ENCODE data around the gene REPS1. TPM values are rescaled to one million over a fixed set of nuclear protein-coding genes. Genes with fewer than 3 reads are reported as not detected.

Gene REPS1
- total and polyA plus RNA-seq, 8 donors, result 14.1 to 26.2 (median 19.0) TPM

DNA sequence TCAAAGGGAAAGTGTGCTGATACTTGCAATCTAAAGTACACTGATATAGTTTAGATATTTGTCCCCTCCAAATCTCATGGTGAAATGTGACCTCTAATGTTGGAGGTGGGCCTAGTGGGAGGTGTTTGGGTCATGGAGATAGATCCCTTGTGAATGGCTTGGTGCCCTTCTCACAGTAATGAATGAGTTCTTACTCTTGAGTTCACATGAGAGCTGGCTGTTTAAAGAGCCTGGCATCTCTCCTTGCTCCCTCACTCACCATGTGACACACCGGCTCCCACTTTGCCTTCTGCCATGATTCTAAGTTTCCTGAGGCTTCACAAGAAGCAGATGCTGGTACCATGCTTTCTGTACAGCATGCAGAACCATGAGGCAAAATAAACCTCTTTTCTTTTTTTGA is 78.1 kb downstream of the REPS1 start:
- Histone ChIP-seq H3K27me3 (no peaks in the 10 kb centered on the region), H3K9me3 (no peaks in the 10 kb centered on the region), H3K27ac (no peak overlapping the region), H3K4me1 (no peaks in the 10 kb centered on the region), H3K4me3 (no peak overlapping the region), H3K36me3 (peaks cover 0 to 70% (median 7%) of the 10 kb centered on the region in 3 donors)
- DNase-seq, result no peak
- intact Hi-C loops (cut with DNase I), result no loop called here
- ATAC-seq, result no peak
- 95 to 98% methylated on average over 1 of the region's 1 CpG for WGBS, 2 donors
- no peak for FAIRE-seq
- TF ChIP-seq, protein P1, sequence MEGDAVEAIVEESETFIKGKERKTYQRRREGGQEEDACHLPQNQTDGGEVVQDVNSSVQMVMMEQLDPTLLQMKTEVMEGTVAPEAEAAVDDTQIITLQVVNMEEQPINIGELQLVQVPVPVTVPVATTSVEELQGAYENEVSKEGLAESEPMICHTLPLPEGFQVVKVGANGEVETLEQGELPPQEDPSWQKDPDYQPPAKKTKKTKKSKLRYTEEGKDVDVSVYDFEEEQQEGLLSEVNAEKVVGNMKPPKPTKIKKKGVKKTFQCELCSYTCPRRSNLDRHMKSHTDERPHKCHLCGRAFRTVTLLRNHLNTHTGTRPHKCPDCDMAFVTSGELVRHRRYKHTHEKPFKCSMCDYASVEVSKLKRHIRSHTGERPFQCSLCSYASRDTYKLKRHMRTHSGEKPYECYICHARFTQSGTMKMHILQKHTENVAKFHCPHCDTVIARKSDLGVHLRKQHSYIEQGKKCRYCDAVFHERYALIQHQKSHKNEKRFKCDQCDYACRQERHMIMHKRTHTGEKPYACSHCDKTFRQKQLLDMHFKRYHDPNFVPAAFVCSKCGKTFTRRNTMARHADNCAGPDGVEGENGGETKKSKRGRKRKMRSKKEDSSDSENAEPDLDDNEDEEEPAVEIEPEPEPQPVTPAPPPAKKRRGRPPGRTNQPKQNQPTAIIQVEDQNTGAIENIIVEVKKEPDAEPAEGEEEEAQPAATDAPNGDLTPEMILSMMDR (IDR thresholded peaks at IDR 0.05), result no peak

DNA sequence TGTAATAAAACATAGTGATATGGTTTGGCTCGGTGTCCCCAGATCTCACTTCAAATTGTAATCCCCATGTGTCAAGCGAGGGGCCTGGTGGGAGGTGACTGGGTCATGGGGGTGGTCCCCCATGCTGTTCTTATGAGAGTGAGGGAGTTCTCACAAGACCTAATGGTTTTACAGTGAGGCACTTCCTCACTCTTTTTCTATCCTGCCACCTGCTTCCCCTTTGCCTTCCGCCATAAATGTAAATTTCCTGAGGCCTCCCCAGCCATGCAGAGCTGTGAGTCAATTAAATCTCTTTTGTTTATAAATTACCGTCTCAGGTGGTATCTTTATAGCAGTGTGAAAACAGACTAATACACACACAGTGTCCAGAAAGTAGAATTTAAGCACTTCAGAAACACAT is 78.5 kb downstream of the REPS1 start:
- intact Hi-C loops (cut with DNase I), result no loop called here
- ATAC-seq, result no peak
- TF ChIP-seq, protein P1 (IDR thresholded peaks at IDR 0.05), result no peak

DNA sequence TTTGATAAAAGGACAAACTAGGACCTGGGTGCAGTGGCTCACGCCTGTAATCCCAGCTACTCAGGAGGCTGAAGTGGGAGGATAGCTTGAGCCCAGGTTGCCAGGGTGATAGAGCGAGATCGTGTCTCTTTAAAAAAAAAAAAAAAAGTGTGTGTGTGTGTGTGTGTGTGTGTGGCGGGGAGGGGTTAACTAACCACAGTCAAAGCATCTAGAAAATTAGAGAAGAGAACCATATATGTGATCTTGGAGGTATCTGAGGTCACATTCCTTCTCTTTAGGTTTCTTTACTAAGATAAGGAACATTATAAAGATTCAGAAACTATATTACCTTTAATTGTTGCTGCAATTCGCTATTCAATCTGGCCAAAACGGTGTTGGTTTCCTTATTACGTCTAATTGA is 80.9 kb downstream of the REPS1 start:
- ATAC-seq (no peak), DNase-seq (no peak), FAIRE-seq (no peak)
- Histone ChIP-seq H3K9me3 (no peaks in the 10 kb centered on the region), H3K36me3 (peaks cover 0 to 52% (median 3%) of the 10 kb centered on the region in 3 donors), H3K27ac (no peak overlapping the region), H3K4me3 (no peak overlapping the region), H3K4me1 (no peaks in the 10 kb centered on the region), H3K27me3 (no peaks in the 10 kb centered on the region)
- TF ChIP-seq, protein P1 (IDR thresholded peaks at IDR 0.05), result no peak
- intact Hi-C loops (cut with DNase I), result no loop called here
- 87 to 88% methylated on average over 7 of the region's 7 CpGs for WGBS, 2 donors

More for the DNA sequence above, 78.5 kb downstream of the REPS1 start:
- Histone ChIP-seq H3K27me3 (no peaks in the 10 kb centered on the region), H3K36me3 (peaks cover 0 to 73% (median 7%) of the 10 kb centered on the region in 3 donors), H3K4me1 (no peaks in the 10 kb centered on the region), H3K9me3 (no peaks in the 10 kb centered on the region), H3K4me3 (no peak overlapping the region), H3K27ac (no peak overlapping the region)
- WGBS, 2 donors, result 81 to 82% methylated on average over 4 of the region's 4 CpGs
- FAIRE-seq, result no peak
- DNase-seq, result no peak

DNA sequence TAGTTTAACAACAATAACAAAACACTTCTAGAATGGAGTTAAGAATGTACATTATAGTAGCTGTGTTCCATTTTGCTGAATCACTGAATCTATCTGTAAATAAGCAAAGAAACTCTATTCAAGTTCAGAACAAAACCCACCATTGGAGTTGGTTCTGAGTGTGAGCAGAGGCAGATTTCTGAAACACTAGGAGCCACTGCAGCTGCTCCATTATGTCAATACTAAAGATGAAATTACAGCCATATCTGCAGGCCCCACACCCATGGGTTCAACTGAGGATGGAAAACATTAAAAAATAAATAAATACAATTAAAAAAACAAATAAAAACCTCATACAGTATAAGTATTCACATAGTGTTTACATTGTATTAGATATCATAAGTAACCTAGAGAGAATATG is 91.0 kb downstream of the REPS1 start:
- ATAC-seq (no peak), FAIRE-seq (no peak), DNase-seq (no peak)
- intact Hi-C loops (cut with DNase I), result no loop called here
- no peaks in the 10 kb centered on the region for H3K36me3 ChIP-seq
- H3K4me3 ChIP-seq, result no peak overlapping the region
- H3K9me3 ChIP-seq, result no peaks in the 10 kb centered on the region
- H3K27me3 ChIP-seq, result no peaks in the 10 kb centered on the region
- H3K4me1 ChIP-seq, result no peaks in the 10 kb centered on the region
- TF ChIP-seq, protein P1 (IDR thresholded peaks at IDR 0.05), result no peak
- no peak overlapping the region for H3K27ac ChIP-seq

DNA sequence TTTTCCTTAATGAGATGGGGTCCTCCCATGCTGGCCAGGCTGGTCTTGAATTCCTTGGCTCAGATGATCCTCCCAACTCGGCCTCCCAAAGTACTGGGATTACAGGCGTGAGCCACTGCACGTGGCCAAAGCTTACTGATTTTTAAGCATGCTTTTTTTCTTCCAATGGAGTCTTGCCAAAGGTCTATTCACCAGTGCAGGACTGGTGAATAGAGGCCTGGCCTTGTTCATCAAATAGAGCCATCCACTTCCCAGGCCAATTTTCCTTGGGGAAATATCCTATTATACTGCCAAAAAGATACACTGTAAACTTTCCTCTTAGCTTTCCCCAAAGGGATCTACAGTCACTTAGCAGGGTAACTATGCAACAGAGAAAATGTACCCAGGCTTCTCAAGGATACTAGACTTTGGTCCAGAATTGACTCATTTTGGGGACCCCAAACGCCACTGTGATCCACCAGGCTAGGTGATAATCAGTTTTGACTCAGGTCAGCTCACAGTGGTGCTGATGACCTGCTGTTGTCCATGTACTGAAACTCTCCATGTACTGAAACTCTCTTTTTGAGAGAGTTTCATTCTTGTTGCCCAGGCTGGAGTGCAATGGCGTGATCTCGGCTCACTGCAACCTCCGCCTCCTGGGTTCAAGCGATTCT is 91.8 kb downstream of the REPS1 start:
- Histone ChIP-seq H3K36me3 (no peaks in the 10 kb centered on the region), H3K4me3 (no peak overlapping the region), H3K9me3 (no peaks in the 10 kb centered on the region), H3K27me3 (no peaks in the 10 kb centered on the region), H3K4me1 (no peaks in the 10 kb centered on the region), H3K27ac (no peak overlapping the region)
- FAIRE-seq (no peak), ATAC-seq (no peak), DNase-seq (no peak)
- intact Hi-C loops (cut with DNase I), result no loop called here
- WGBS, 2 donors, result 93 to 95% methylated on average over 8 of the region's 8 CpGs
- TF ChIP-seq, protein P1 (IDR thresholded peaks at IDR 0.05), result no peak
